ENCODE results near the gene TMEM131L. TPM values are rescaled to one million over a fixed set of nuclear protein-coding genes. Genes with fewer than 3 reads are reported as not detected.

The TMEM131L gene
- total RNA-seq, 1 experiment from 2014 or later, result 19.7 TPM

- BruUV-seq (replicated peaks), result no TSS peak
- POLR2A ChIA-PET, result no interaction called here
- no peak for ATAC-seq
Measured at GRCh38 chr4:153520801-153521329, 54.7 kb downstream of the TMEM131L start.

GRCh38 chr4:153521478-153521877, 55.3 kb downstream of the TMEM131L start:
- POLR2A ChIA-PET, result no interaction called here
- H3K9ac ChIP-seq (ENCODE audit: low read length), result no peak overlapping the region
- no peak overlapping the region for H2AFZ ChIP-seq (ENCODE audit: low read depth, low read length, poor library complexity, severe bottlenecking)
- no peak overlapping the region for H3K4me3 ChIP-seq (replicated peaks in 1 of 2; ENCODE audit: low read depth in 1 of 2, low read length in 2 of 2)
- H3K36me3 ChIP-seq (ENCODE audit: control insufficient read depth in 1 of 2, insufficient read depth in 2 of 2, low read length in 2 of 2), result no peaks in the 10 kb centered on the region
- H3K4me2 ChIP-seq (ENCODE audit: low read length), result no peak overlapping the region
- H3K27ac ChIP-seq (ENCODE audit: low read depth, low read length), result no peak overlapping the region
- H3K27me3 ChIP-seq (ENCODE audit: insufficient read depth, low read length), result no peaks in the 10 kb centered on the region
- intact Hi-C loops (cut with micrococcal nuclease), result no loop called here
- no peaks in the 10 kb centered on the region for H3K9me2 ChIP-seq (ENCODE audit: insufficient read depth)
- no TSS peak for BruUV-seq (replicated peaks)
- TF ChIP-seq EZH2phosphoT487 (IDR thresholded peaks at IDR 0.05; ENCODE audit: borderline replicate concordance), result no peak
- TF ChIP-seq CBX3 (IDR thresholded peaks at IDR 0.05; ENCODE audit: low read depth), result no peak
- TF ChIP-seq SIN3A (IDR thresholded peaks at IDR 0.05; ENCODE audit: low read depth), result no peak
- no peak for TF ChIP-seq ATF3 (IDR thresholded peaks at IDR 0.05)
- no peak for TF ChIP-seq YY1 (IDR thresholded peaks at IDR 0.05; ENCODE audit: extremely low read depth, insufficient replicate concordance, low read depth, low read length)
- no peak for TF ChIP-seq RAD21 (IDR thresholded peaks at IDR 0.05; ENCODE audit: low read depth)
- no peak for TF ChIP-seq TCF7L2 (IDR thresholded peaks at IDR 0.05; ENCODE audit: borderline replicate concordance, extremely low read depth, insufficient read depth, insufficient read length)
- no peak for TF ChIP-seq EGR1 (IDR thresholded peaks at IDR 0.05; ENCODE audit: low read depth)
- TF ChIP-seq FOSL1 (IDR thresholded peaks at IDR 0.05; ENCODE audit: low read depth), result no peak
- no peak for TF ChIP-seq POLR2AphosphoS5 (IDR thresholded peaks at IDR 0.05; ENCODE audit: low read depth, low read length)
- ATAC-seq (no peak), DNase-seq (ENCODE audit: low read depth, low spot score) (no peak)
- RAD21 ChIA-PET (ENCODE audit: low non-redundant PET in 1 of 2, low total read pairs in 2 of 2, uncharacterized antibody in 2 of 2, unreplicated experiment in 2 of 2), result no interaction called here
- H3K4me1 ChIP-seq (ENCODE audit: control insufficient read depth in 1 of 2, insufficient read depth in 2 of 2, low read length in 2 of 2), result peaks cover 0 to 5% of the 10 kb centered on the region in 2 experiments; a peak in 1 of 4 replicates
- H3K9me3 ChIP-seq (ENCODE audit: control insufficient read depth in 1 of 2, insufficient read depth in 1 of 2, low read depth in 1 of 2, low read length in 2 of 2), result no peaks in the 10 kb centered on the region
- H4K20me1 ChIP-seq (ENCODE audit: insufficient read depth), result no peaks in the 10 kb centered on the region
- CTCF ChIA-PET, result no interaction called here
- H3K79me2 ChIP-seq (ENCODE audit: insufficient read depth, low read length), result peaks cover 8% of the 10 kb centered on the region; the same call in 1 of the 2 replicates

More at GRCh38 chr4:153520801-153521329, 54.7 kb downstream of the TMEM131L start:
- H2AFZ ChIP-seq (ENCODE audit: low read depth, low read length, poor library complexity, severe bottlenecking), result no peak overlapping the region
- H3K4me1 ChIP-seq (ENCODE audit: control insufficient read depth in 1 of 2, insufficient read depth in 2 of 2, low read length in 2 of 2), result peaks cover under 1 to 5% of the 10 kb centered on the region in 2 experiments; a peak in 2 of 4 replicates
- no peaks in the 10 kb centered on the region for H3K36me3 ChIP-seq (ENCODE audit: control insufficient read depth in 1 of 2, insufficient read depth in 2 of 2, low read length in 2 of 2)
- no peaks in the 10 kb centered on the region for H3K9me2 ChIP-seq (ENCODE audit: insufficient read depth)
- no peak overlapping the region for H3K27ac ChIP-seq (ENCODE audit: low read depth, low read length)
- TF ChIP-seq EGR1 (IDR thresholded peaks at IDR 0.05; ENCODE audit: low read depth) (no peak), SP1 (IDR thresholded peaks at IDR 0.05; ENCODE audit: low read depth) (no peak), CEBPB (IDR thresholded peaks at IDR 0.05; ENCODE audit: low read depth) (no peak), SIN3A (IDR thresholded peaks at IDR 0.05; ENCODE audit: low read depth) (no peak), JUND (IDR thresholded peaks at IDR 0.05) (no peak), SRF (IDR thresholded peaks at IDR 0.05; ENCODE audit: low read depth) (no peak), MAX (IDR thresholded peaks at IDR 0.05) (no peak)
- TF ChIP-seq, protein P1, sequence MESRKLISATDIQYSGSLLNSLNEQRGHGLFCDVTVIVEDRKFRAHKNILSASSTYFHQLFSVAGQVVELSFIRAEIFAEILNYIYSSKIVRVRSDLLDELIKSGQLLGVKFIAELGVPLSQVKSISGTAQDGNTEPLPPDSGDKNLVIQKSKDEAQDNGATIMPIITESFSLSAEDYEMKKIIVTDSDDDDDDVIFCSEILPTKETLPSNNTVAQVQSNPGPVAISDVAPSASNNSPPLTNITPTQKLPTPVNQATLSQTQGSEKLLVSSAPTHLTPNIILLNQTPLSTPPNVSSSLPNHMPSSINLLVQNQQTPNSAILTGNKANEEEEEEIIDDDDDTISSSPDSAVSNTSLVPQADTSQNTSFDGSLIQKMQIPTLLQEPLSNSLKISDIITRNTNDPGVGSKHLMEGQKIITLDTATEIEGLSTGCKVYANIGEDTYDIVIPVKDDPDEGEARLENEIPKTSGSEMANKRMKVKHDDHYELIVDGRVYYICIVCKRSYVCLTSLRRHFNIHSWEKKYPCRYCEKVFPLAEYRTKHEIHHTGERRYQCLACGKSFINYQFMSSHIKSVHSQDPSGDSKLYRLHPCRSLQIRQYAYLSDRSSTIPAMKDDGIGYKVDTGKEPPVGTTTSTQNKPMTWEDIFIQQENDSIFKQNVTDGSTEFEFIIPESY (IDR thresholded peaks at IDR 0.05; ENCODE audit: extremely low read depth, insufficient replicate concordance, low read length), result no peak
- no peak overlapping the region for H3K4me2 ChIP-seq (ENCODE audit: low read length)
- H3K4me3 ChIP-seq (replicated peaks in 1 of 2; ENCODE audit: low read depth in 1 of 2, low read length in 2 of 2), result no peak overlapping the region
- ChIA-PET CTCF (no interaction called here), RAD21 (ENCODE audit: low non-redundant PET in 1 of 2, low total read pairs in 2 of 2, uncharacterized antibody in 2 of 2, unreplicated experiment in 2 of 2) (no interaction called here)
- intact Hi-C loops (cut with micrococcal nuclease), result no loop called here
- H3K9ac ChIP-seq (ENCODE audit: low read length), result no peak overlapping the region
- no peaks in the 10 kb centered on the region for H4K20me1 ChIP-seq (ENCODE audit: insufficient read depth)
- DNase-seq (ENCODE audit: low read depth, low spot score), result no peak
- no peaks in the 10 kb centered on the region for H3K9me3 ChIP-seq (ENCODE audit: control insufficient read depth in 1 of 2, insufficient read depth in 1 of 2, low read depth in 1 of 2, low read length in 2 of 2)
- H3K79me2 ChIP-seq (ENCODE audit: insufficient read depth, low read length), result peaks cover 8% of the 10 kb centered on the region; the same call in 1 of the 2 replicates
- no peaks in the 10 kb centered on the region for H3K27me3 ChIP-seq (ENCODE audit: insufficient read depth, low read length)
